GM12875 (cell line): ENCODE measurements around the gene ARPC1B.
"Not testable (repeated sequence)": the region's sequence is repeated elsewhere in the genome, so short reads cannot be mapped to it uniquely, and the experiment has no call there.

Experiments used
- H3K4me3 ChIP-seq: one replicate; pipeline ENCODE4 v1.5.1; 2011; ENCODE audit warnings: low read depth, low read length, control low read depth
- CTCF ChIP-seq: IDR thresholded peaks from 2 replicates; pipeline ENCODE4 v1.5.1; 2011; ENCODE audit warnings: low read depth, mild to moderate bottlenecking, control low read depth, inconsistent platforms, low read length, moderate library complexity, borderline replicate concordance; ENCODE audit not compliant: insufficient read depth

Gene ARPC1B

GRCh38 chr7:99428972-99429566 is 54.5 kb downstream of the ARPC1B start:
- TF ChIP-seq CTCF, result no peak
- H3K4me3 ChIP-seq, result no peak overlapping the region

DNA sequence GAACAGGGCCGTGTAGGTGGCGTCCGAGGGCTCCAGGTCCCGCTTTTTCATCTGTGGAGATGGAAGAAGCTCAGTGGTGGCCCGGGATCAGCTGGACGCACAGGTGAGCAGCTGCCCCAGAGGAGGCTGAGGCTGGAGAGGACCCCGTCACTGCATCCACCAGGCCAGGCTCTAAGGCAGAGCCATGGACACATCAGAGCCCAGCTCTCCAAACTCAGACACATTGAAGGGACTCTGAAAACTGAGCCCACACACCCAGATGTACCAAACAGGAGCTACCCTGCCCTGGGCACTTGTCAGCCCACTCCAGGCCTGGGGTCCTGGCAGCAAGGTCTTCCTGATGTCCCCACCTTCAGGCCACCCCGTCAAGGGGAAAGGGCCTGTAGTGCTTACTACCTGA is 55.2 kb downstream of the ARPC1B start:
- TF ChIP-seq CTCF, result no peak
- H3K4me3 ChIP-seq, result no peak overlapping the region

DNA sequence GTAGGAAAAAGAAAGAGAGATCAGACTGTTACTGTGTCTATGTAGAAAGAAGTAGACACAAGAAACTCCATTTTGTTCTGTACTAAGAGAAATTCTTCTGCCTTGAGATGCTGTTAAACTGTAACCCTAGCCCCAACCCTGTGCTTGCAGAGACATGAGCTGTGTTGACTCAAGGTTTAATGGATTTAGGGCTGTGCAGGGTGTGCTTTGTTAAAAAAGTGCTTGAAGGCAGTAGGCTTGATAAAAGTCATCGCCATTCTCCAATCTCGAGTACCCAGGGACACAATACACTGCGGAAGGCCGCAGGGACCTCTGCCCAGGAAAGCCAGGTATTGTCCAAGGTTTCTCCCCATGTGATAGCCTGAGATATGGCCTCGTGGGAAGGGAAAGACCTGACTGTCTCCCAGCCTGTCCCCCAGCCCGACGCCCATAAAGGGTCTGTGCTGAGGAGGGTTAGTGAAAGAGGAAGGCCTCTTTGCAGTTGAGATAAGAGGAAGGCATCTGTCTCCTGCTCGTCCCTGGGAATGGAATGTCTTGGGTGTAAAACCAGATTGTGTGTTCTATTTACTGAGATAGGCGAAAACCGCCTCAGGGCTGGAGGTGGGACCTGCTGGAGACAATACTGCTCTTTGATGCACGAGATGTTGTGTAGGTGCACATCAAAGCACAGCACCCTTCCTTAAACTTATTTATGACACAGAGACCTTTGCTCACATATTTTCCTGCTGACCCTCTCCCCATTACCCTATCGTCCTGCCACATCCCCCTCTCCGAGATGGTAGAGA is 57.4 kb downstream of the ARPC1B start:
- not testable (repeated sequence) for H3K4me3 ChIP-seq

GRCh38 chr7:99433158-99433557 is 58.6 kb downstream of the ARPC1B start:
- TF ChIP-seq CTCF, result no peak
- H3K4me3 ChIP-seq, result no peak overlapping the region

GRCh38 chr7:99437946-99438572 is 63.5 kb downstream of the ARPC1B start:
- H3K4me3 ChIP-seq, result peak overlapping the region; percentile 100
- TF ChIP-seq CTCF, result no peak

DNA sequence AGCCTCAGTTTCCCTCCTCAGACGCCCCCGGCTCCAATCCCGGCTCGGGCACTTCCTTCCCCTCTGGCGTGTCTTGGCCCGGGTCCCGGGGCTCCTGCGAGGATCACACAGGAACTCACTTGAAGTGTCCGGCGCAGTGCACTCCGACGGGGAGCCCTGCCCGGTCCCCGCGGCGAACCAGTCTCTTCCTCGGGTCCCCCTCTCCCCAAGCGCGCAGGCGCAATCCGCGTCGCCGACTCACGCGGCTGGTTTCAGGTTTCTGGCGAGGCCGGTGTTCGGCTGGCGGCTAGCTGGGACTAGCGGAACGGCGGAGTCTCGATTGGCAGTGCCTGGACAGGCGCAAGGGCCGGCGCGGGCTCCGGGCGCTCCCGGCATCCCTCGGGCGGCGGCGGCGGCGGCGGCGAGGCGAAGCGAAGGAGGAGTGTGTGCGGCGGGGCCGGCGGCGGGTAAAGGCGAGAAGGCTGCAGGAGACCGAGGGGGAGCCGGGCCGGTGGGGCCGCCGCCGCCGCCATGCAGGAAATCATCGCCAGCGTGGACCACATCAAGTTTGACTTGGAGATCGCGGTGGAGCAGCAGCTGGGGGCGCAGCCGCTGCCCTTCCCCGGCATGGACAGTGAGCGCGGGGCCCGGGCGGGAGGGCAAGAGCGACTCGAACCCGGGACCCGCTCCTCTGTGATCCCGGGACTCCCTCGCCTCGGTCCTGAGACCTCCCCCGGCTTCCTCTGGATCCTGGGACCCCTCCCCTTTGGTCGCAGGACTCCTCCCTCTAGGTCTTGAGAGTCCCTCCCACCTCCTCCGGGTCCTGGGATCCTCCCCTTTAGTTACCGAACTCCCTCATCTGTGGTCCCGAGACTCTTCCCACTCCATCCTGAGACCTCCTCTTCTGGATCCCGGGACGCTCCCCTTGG is 64.3 kb downstream of the ARPC1B start, which contains the start of the genes CPSF4 and PTCD1:
CPSF4 (plus strand) TSS at position 371 of the 908 bp plus-strand sequence; CDS start at position 511, 140 bp downstream.
PTCD1 (minus strand) TSS at position 226 of the 908 bp plus-strand sequence. CDS start 3,556 bp downstream, outside the sequence.
- no peak for TF ChIP-seq CTCF
- H3K4me3 ChIP-seq, result peak within 1 kb of the TSS; percentile 100

- TF ChIP-seq CTCF, result no peak
- H3K4me3 ChIP-seq, result no peak overlapping the region
Observed at GRCh38 chr7:99440195-99440594, 65.7 kb downstream of the ARPC1B start.
